Motor neuron (in vitro differentiated cells): Measurements from ENCODE around the gene KCTD11. TPM values are rescaled to one million over a fixed set of nuclear protein-coding genes. Genes with fewer than 3 reads are reported as not detected.

Experiments used
- ATAC-seq, 8 experiments: fragments of 200-7000 bp; cut with Tn5 transposase; replicated peaks in 6 of 8; 2 replicates each; pipeline ENCODE4 v1.8.0; 2021; ENCODE audit warnings: mild to moderate bottlenecking in 8 of 8, moderate library complexity in 8 of 8
- H3K27ac ChIP-seq, 2 donors: fragments of 250-450 bp; sonication (Bioruptor Pico); 2 replicates each; pipeline ENCODE4 v1.9.0; 2021; ENCODE audit warnings: antibody characterized with exemption in 2 of 2, mild to moderate bottlenecking in 2 of 2, moderate library complexity in 1 of 2
- H3K4me1 ChIP-seq, 2 donors: fragments of 250-450 bp; sonication (Bioruptor Pico); replicated peaks in 1 of 2; 2 replicates each; pipeline ENCODE4 v1.6.1; 2021; ENCODE audit warnings: antibody characterized with exemption in 2 of 2, mild to moderate bottlenecking in 2 of 2, moderate library complexity in 1 of 2
- H3K4me3 ChIP-seq, 5 donors: fragments of 250-450 bp; sonication (Bioruptor Pico); 2 replicates each; pipeline ENCODE4 v1.9.0; 2021; ENCODE audit warnings: antibody characterized with exemption in 5 of 5, mild to moderate bottlenecking in 5 of 5, moderate library complexity in 4 of 5
- WGBS, 10 experiments: fragments of 450-650 bp; shearing (Covaris generic); methylation state at CpG; one replicate each; pipeline ENCODE4 v1.0.0; 2022; 5-methylcytosine and 5-hydroxymethylcytosine counted together
- in situ Hi-C, 9 experiments: fragments of 400-800 bp; cut with MboI; loops; one replicate each; pipeline ENCODE4 v1.15.0; 2021; ENCODE audit warnings: low sequenced_read_pairs in 9 of 9, low pct_unique_long_range_greater_than_20kb in 2 of 9; ENCODE audit not compliant: unreplicated experiment in 9 of 9
- total RNA-seq, 8 experiments: library from RNA; unstranded; fragments of 300-600 nt; gene quantifications; 2 replicates each; pipeline versions ENCODE4 v1.2.3 to v1.2.4, GENCODE V29; 2022

Gene KCTD11
- total RNA-seq, 8 experiments from 2014 or later = 4.0 to 14.5 (median 6.1) TPM

- Histone ChIP-seq H3K4me1 (peaks cover 17 to 20% of the 10 kb centered on the region in 2 donors), H3K27ac (peak overlapping the region; percentile 91 to 96), H3K4me3 (peak overlapping the region; percentile 71 to 97 (median 89))
- no peak for ATAC-seq
- 0 to 100% (median 41%) methylated on average over 2 to 8 of the region's 9 CpGs for WGBS, 10 experiments
- in situ Hi-C loops = no loop called here
Measured at GRCh38 chr17:7313890-7314718, 37.9 kb upstream of the KCTD11 start.

GRCh38 chr17:7314719-7315569 is 37.0 kb upstream of the KCTD11 start, which contains the start of gene GPS2:
Gene GPS2, minus strand, starts transcription at chr17:7315360. Its CDS starts 308 bp downstream, at chr17:7315052.
- Histone ChIP-seq H3K4me3 (peak within 1 kb of the TSS; percentile 71 to 97 (median 89)), H3K27ac (peak within 1 kb of the TSS; percentile 91 to 96), H3K4me1 (peaks cover 13 to 14% of the 10 kb centered on the region in 2 donors)
- WGBS, 10 experiments = 0 to 8% (median 2%) methylated on average over 2 to 36 of the region's 95 CpGs; no CpG with 5 or more reads in 3 of the 10 experiments
- in situ Hi-C loops = no loop called here
- ATAC-seq = peak; percentile 78 to 91 (median 87)

GRCh38 chr17:7315570-7316235 is 36.3 kb upstream of the KCTD11 start:
- in situ Hi-C loops = no loop called here

GRCh38 chr17:7317161-7317803 is 34.7 kb upstream of the KCTD11 start:
- H3K4me3 ChIP-seq = no peak overlapping the region
- H3K27ac ChIP-seq = no peak overlapping the region
- in situ Hi-C loops = no loop called here
- WGBS, 10 experiments = 43 to 96% (median 83%) methylated on average over 1 to 9 of the region's 16 CpGs; no CpG with 5 or more reads in 5 of the 10 experiments
- ATAC-seq = no peak
- H3K4me1 ChIP-seq = peaks cover 13 to 14% of the 10 kb centered on the region in 2 donors

More at GRCh38 chr17:7315570-7316235, 36.3 kb upstream of the KCTD11 start:
- Histone ChIP-seq H3K4me3 (peak overlapping the region; percentile 71 to 97 (median 89)), H3K27ac (peak overlapping the region; percentile 91 to 96), H3K4me1 (peaks cover 13 to 14% of the 10 kb centered on the region in 2 donors)
- WGBS, 10 experiments = 0 to 90% (median 40%) methylated on average over 1 to 12 of the region's 30 CpGs; no CpG with 5 or more reads in 3 of the 10 experiments
- peak in 1 of 8 experiments; percentile 1 for ATAC-seq

- peaks cover 13 to 14% of the 10 kb centered on the region in 2 donors for H3K4me1 ChIP-seq
- 40 to 100% (median 93%) methylated on average over 1 to 4 of the region's 13 CpGs; no CpG with 5 or more reads in 5 of the 10 experiments for WGBS, 10 experiments
- no peak for ATAC-seq
- no peak overlapping the region for H3K27ac ChIP-seq
- in situ Hi-C loops = no loop called here
- no peak overlapping the region for H3K4me3 ChIP-seq
Measured at GRCh38 chr17:7318121-7318860, 33.7 kb upstream of the KCTD11 start.

GRCh38 chr17:7321466-7321865 is 30.5 kb upstream of the KCTD11 start:
- in situ Hi-C loops = no loop called here
- no peak for ATAC-seq
- H3K4me3 ChIP-seq = no peak overlapping the region
- no peaks in the 10 kb centered on the region for H3K4me1 ChIP-seq
- WGBS, 10 experiments = 80 to 88% (median 84%) methylated on average over 3 to 8 of the region's 15 CpGs; no CpG with 5 or more reads in 7 of the 10 experiments
- no peak overlapping the region for H3K27ac ChIP-seq

- in situ Hi-C loops = no loop called here
Measured at GRCh38 chr17:7322520-7323194, 29.3 kb upstream of the KCTD11 start.

GRCh38 chr17:7323731-7324437 is 28.1 kb upstream of the KCTD11 start:
- peak overlapping the region in 1 of 5 donors; percentile 1 for H3K4me3 ChIP-seq
- peak; percentile 18 to 54 (median 44) for ATAC-seq
- in situ Hi-C loops = no loop called here
- H3K27ac ChIP-seq = no peak overlapping the region
- WGBS, 10 experiments = 47 to 84% methylated on average over 9 to 13 of the region's 39 CpGs; no CpG with 5 or more reads in 8 of the 10 experiments
- peaks cover 6 to 7% of the 10 kb centered on the region in 2 donors for H3K4me1 ChIP-seq

More at GRCh38 chr17:7322520-7323194, 29.3 kb upstream of the KCTD11 start:
- ATAC-seq = no peak
- Histone ChIP-seq H3K4me3 (no peak overlapping the region), H3K27ac (no peak overlapping the region), H3K4me1 (no peaks in the 10 kb centered on the region)
- WGBS, 10 experiments = 92 to 100% (median 100%) methylated on average over 1 to 4 of the region's 22 CpGs; no CpG with 5 or more reads in 5 of the 10 experiments

- 60 to 100% (median 100%) methylated on average over 1 to 2 of the region's 3 CpGs; no CpG with 5 or more reads in 5 of the 10 experiments for WGBS, 10 experiments
- in situ Hi-C loops = no loop called here
- no peak for ATAC-seq
- H3K4me1 ChIP-seq = peaks cover 6 to 7% of the 10 kb centered on the region in 2 donors
- peak overlapping the region in 1 of 5 donors; percentile 1 for H3K4me3 ChIP-seq
- no peak overlapping the region for H3K27ac ChIP-seq
Measured at GRCh38 chr17:7324438-7324779, 27.6 kb upstream of the KCTD11 start.

- Histone ChIP-seq H3K4me1 (peaks cover 6 to 7% of the 10 kb centered on the region in 2 donors), H3K27ac (no peak overlapping the region), H3K4me3 (no peak overlapping the region)
- in situ Hi-C loops = no loop called here
- no peak for ATAC-seq
- 90 to 100% methylated on average over 2 of the region's 19 CpGs; no CpG with 5 or more reads in 8 of the 10 experiments for WGBS, 10 experiments
Measured at GRCh38 chr17:7325031-7325528, 26.9 kb upstream of the KCTD11 start.
